GM12891 (cell line): ENCODE results near the gene PTGS1.

ENCODE experiments used
- POLR2A ChIP-seq: IDR thresholded peaks from 2 replicates; pipeline ENCODE4 v1.6.1; 2011; ENCODE audit warnings: low read depth, low read length, control low read depth
- POLR2AphosphoS5 ChIP-seq: IDR thresholded peaks from 2 replicates; pipeline ENCODE4 v1.6.1; 2011; ENCODE audit warnings: low read depth, low read length, control low read depth

DNA sequence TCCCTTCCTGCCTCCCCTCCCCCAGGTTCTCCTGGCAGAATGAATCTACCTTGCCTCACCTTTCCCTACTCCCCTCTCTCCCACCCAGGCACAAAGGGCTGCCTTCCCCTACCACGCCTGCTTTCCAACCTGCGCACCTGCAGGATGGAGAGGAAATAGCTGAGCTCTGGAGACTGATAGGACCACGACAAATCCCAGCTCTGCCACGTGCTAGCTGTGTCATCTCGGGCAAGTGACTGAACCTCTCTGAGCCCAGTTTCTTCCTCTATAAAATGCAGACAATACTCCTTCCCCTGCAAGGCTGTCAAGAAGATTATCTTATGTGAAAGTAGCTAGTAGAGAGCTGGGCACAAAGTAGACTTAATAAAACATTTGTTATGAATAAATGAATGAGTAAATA, 31.2 kb upstream of the PTGS1 start:
- TF ChIP-seq POLR2A: no peak
- TF ChIP-seq POLR2AphosphoS5: no peak
